ENCODE results near the gene IMPDH1.

The IMPDH1 gene

DNA sequence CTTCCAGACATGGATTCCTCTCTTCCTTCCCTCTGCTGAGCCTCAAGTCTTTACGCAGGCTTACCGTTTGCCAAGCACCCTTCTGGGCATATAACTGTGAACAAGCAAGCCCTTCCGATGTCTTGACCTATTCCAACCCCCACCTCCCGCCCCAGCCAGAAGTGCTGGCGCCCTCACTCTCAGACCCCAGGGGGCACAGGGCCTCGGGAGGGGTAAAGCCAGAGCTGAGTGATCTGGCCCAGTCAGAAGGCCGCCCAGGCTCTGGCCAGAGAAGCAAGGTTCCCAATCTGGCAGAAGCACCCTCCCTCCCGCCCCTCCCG, 49.5 kb downstream of the IMPDH1 start:
- DNase-seq (ENCODE audit: low spot score), result no peak

DNA sequence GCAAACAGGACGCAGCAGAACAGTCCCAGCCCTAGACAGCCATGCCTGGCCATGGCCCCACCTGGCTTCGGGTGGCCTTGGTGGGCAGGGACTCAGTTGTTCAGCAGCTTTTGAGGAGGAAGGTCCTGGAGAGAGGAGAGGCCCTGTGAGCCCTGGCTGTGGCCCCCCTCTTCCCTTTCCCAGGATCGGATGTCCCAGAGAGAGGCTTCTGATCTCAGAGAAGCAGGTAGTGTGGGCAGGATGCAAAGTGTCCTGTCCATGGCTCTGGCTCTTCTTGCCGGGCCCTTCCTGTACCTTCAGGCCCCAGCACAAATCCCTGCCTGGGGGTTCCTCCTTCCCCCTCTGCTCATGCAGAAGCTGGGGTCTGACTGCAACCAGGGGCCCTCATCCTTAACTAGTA, 49.8 kb downstream of the IMPDH1 start:
- no peak for DNase-seq (ENCODE audit: low spot score)

DNA sequence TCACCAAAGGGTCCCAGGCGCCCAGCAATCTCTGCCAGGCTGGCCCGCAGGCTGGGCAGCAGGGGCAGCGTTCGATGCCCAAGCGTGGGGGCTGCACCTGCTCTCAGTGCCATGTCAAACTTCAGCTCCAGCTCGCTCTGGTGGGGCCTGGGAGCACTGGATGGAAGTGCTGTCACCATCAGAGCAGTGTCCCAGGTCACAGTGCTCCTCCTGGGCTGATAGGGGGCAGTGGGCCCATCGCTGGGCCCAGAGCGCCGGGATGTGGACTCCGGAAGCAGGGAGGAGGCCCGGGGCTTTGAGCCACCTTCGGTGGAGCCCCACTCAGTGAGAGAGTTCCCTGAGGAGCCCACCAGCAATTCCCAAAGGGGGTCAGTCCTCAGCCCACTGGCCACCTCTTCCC, 50.4 kb downstream of the IMPDH1 start:
- DNase-seq (ENCODE audit: low spot score), result no peak

DNA sequence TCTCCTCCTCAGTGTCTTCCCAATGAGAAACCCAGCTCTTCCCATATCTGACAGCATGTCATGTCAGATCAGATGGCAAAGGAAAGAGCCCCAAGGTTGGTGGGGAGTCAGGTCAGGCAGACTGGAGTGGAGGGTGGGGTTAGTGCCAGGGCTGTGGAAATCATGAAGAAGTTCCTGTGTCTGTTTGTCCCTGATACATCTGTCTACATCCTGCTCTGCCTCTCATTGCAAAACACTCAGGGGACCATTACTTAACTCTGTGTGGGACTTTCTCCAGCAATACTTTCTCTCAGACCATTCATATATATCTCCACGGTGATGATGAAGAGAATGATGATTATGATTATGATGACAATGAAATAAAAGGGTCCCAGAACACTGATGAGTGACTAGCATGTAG, 51.5 kb downstream of the IMPDH1 start:
- DNase-seq (ENCODE audit: low spot score), result no peak

DNA sequence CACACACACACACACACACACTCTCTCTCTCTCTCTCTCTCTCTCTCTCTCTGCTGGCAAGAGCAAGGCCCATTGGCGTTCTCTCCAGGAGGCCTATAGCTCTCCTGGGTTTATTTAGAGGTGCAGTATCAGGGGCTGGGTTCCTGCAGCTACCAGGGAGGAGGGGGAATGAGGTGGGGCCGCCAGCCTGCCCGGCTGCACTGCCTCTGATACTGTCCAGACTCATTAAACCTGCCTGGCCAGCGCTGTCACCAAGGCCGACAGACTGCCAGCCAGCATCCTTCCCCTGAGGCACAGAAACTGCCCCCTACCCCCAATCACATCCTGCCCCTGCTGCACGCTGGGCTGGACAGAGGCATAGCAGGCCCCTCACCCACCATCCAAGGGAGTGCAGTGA, 52.6 kb downstream of the IMPDH1 start:
- no peak for DNase-seq (ENCODE audit: low spot score)

DNA sequence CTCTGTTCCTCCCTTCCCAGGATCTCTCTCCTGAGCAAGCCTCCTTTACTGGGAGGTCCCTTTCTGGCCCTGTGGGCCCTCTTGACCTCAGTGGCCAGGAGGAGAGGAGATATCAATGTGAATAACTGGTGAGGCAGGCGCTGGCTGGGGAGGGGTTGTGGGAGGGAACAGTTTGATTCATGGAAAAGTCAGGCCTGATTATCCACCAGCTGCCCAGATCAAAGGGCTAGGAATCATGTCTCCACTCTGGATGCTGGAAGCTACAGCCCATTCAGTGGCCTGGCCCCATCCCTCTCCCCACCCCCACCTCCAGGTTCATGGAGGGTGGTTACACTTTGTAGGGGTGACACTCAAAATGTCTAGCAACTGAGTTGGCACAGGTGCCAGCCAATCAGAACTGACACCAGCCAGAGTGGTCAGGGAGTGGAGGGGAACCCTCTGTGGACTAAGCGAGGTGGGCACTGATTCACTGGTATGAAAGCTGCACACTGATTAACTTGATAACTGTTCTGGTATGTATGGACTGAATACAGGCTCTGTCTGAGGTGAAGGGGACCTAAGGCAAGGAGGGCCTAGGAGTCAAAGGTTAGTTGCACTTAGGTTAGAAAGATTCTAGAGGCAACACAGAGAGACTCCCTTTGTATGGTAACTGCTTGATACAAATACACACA, 53.1 kb downstream of the IMPDH1 start:
- DNase-seq (ENCODE audit: low spot score), result no peak

DNA sequence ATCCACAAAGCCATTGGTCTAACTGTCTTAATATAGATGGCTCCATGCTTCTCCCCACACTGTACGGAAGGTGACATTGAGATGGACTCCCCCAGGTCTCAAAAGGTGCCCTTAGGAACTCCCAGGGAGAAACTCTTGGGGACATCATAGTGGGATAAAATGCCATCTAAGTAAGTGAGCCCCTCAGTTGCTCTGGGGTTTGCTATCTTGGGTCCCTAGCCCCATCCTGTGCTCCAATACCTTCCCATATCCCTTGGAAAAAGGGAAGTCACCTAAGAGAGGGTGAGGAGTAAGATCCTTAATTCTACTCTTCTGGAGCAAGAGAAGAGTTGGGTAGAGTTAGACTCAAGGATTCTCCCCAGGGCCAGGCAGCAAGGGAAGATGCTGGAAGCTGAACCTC, 56.2 kb downstream of the IMPDH1 start:
- DNase-seq (ENCODE audit: low spot score), result no peak

DNA sequence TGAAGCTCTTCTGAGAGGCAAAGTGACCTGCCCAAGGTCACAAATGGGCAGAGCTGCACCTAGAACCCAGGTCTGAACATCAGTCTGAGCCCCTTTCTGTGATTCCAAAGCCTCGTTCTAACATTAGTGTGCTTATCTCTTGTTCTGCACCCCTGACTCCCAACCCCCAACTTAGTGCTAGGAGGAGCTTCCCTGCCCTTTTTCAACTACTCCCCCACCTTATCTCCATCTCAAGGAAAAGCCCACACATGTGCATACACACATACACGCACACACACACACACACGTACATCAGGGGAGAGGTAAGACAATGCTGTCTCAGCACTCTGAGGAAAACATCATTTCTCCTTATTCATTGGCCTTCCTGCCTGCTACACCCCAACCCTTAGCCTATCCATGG, 56.6 kb downstream of the IMPDH1 start:
- no peak for DNase-seq (ENCODE audit: low spot score)

DNA sequence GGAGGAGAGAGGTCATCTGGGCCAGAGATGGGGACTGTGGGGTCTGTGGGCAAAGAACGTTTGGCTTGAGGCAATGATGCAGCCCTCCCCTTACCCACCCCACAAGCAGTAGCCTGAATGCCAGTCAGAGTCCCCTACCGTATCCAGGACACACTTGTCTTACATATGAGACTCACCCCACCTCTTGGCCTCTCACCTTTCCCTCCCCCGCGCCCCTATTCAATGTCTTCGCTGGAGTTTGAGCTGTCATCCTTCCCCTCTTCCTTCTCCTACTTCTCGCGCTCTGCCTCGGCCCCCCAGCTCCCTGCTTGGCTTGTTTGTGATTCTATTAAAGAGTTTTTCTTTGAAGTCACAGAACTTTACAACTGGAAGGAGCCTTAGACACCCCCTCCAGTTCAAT, 57.1 kb downstream of the IMPDH1 start:
- no peak for DNase-seq (ENCODE audit: low spot score)

DNA sequence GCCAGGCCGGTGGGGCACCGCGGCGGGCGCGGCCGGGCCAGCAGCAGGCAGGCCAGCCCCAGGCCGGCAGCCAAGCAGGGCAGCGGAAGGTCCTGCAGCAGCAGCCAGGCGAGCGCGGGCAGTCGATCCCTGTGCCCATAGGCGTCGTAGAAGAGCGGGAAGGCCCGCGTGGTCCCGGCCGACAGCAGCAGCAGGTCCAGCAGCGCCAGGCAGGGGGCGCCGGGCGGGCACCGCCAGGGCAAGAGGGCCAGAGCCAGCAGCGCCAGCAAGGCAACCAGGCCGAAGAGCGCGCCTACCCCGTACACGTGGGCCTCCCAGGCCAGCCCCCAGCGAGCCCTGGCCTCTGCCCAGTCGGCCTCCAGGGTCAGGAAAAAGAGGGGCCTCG, 57.6 kb downstream of the IMPDH1 start:
- peak; percentile 7 for DNase-seq (ENCODE audit: low spot score)

DNA sequence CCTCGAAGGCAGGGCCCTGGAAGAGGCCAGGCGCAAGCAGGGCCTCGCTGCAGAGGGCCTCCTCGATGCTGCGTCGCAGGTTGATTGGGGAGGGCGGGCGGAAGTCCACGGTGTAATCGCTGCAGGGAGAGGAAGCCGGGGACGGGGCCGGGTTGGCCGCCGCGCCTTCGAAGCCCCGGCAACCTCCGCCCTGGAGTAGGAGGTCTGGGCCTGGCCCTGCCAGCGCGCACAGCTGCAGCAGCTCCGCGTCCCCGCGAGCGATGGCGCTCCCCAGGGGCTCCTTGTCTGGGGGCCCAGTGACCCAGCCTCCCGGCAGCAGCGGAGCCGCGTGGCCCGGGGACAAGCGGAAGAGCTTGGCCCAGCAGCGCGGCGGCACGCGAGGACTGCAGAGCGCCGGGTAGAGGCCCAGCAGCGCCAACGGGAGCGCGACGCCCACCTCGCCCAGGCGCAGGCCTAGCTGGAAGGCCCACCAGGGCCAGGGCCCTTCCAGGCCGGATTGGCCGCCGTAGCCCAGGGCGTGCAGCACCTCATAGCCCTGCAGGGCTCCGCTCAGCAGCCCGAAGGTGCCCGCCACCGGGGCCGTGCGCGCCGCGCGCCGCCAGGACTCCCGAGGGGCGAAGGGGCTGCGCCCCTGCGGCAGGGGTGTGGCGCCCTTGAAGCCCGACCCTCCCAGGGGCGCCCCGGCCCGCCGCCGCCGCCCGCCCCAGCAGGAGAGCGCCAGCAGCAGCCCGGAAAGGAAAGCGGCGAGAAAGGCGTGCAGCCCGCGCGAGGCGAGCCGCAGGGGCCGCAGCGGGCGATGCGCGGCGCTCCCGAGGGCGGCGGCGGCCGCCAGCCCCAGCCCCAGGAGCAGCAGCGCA, 58.3 kb downstream of the IMPDH1 start:
- no peak for DNase-seq (ENCODE audit: low spot score)

DNA sequence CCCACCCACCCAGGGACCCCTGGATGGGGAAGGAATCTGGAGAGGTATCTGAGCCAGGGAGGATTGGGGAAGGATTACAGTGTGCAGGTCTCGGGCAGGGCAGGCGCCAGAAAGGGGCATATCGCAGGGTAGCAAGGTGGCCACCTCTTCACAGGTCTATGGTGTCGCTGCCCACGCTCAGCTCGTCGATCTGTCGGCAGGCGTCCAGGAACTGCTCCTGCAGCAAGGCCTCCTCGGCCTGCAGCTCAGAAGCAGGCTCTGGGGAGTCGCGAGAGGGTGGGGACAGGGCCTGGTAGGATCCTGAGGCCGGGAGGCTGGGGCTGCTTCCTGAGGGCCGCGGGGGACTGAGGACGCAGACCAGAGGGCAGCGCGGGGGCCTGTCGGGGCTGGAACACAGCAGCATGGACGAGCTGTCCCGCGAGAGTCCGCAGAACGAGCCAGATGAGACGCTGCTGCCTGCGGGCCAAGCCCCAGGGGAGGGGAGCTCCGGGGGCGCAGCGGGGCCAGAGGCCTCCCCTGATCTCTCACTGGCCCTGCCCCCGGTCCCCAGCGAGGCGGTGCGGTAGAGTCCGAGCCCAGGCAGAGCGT, 59.0 kb downstream of the IMPDH1 start:
- DNase-seq (ENCODE audit: low spot score), result no peak

DNA sequence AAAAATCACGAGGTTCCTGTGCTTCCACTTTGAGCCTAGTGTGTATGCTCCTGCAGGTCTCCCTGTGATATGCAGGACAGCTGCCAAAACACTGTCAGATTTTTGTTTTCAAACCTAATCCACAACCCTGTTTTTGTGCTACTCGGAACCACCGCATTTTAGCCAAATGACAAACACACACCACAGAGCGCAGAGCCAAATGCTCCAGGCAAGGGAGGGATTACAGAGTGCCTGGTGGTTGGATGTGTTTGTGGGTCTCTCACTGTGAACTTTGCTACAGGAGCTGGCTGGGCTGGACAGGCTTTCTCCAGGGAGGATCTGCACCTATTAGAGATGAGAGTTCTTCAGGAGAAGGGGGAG, 60.3 kb downstream of the IMPDH1 start:
- DNase-seq (ENCODE audit: low spot score), result no peak

DNA sequence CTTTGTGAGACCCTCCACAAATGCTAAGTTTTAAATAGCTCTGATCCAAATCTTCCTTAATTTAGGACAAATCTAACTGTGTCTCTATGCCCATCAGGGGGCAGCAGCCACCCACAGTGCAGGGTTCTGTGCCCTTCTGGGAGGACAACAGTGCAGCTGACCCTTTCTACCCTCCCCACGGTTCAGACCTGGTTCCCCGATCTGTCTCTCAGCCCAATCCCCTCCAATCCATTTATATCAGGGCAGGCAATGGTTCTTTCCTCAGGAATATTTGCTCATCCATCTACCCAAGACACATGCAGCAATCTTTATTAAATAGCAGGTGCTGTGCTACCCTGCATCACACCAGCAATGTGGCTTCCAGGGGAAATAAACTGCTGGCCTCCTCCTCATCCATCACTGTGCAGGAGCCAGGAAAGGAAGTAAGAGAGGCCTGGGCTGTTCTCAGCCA, 62.1 kb downstream of the IMPDH1 start:
- peak; percentile 37 for DNase-seq (ENCODE audit: low spot score)

DNA sequence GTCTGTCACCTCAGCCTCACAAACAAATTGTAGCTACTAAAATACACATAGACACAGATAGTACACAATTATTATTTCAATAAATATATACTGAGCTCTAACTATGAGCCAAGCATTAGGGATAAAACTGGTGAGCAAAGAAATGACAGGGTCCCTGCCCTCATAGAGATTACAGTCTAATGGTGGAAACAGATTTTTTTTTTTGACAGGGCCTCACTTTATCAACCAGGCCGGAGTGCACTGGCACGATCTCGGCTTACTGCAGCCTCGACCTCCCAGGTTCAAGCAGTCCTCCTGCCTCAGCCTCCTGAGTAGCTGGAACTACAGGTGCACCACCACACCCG, 65.4 kb downstream of the IMPDH1 start:
- DNase-seq (ENCODE audit: low spot score), result no peak

DNA sequence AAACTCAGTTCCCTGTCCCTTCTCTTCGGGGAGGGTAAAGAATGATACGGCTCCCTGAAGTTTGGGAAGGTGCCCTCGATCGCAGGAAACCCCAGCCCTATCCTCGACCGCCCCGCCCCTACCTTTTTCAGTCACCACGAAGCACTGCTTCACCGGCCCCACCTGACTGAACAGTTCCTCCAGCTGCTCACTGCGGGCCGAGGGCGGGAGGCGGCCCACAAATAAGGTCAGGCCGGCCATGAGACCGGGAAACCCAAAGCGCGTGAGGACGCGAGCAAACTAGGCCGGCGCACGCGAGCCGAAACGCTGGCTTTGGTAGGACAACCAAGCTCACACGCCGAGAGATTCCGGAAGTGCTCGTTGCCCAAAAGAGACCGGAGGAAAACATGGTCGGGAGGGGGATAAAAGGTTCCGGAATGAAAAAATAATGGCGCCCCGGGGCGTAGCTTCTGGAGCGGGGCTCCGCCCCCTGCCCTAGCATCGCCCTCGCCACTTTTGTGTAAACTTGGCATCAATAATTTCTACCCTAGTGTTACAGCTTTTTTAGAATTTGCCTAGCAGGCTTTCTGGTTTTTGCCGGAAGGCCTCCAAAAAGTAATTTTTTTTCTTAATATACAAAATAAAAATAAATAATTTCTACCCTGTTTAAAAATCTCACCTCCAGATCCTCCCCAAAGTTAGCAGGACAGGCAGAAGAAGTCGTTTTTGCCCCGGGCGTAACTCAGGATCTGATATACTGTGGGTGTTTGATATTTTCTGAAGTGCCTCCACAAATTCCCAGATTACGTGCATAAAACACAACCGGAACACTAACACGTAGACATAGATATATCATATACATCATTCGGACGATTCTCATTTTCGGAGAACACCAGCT, 66.0 kb downstream of the IMPDH1 start, which contains the start of gene RBM28:
Gene RBM28 (minus strand): TSS at position 355 of the 877 bp plus-strand sequence. CDS start 115 bp downstream, at position 240.
- DNase-seq (ENCODE audit: low spot score), result peak; percentile 89
